Coronary artery (tissue), 2 donors: ENCODE data around the gene UPP1.
A peak's percentile ranks its signal among the peaks of the same experiment; 100 is the strongest.

Source experiments
- DNase-seq: peaks from one replicate; pipeline ENCODE4 v3.0.0-alpha.2; 2017; ENCODE audit warnings: low spot score
- H3K27ac ChIP-seq, 2 donors: fragments of 200-600 bp; sonication (generic); one replicate each; pipeline ENCODE4 v1.5.1; 2016 to 2019
- H3K4me3 ChIP-seq: fragments of 200-600 bp; sonication (generic); 2 replicates; pipeline ENCODE4 v1.5.1; 2016; ENCODE audit warnings: mild to moderate bottlenecking, moderate library complexity
- CTCF ChIP-seq: fragments of 200-600 bp; sonication (generic); IDR thresholded peaks from one replicate; pipeline ENCODE4 v1.5.1; 2019; ENCODE audit warnings: antibody characterized with exemption

Gene UPP1

GRCh38 chr7:48108959-48109847 is 20.1 kb downstream of the UPP1 start:
- no peak overlapping the region for H3K4me3 ChIP-seq
- no peak overlapping the region for H3K27ac ChIP-seq
- TF ChIP-seq CTCF, result no peak
- no peak for DNase-seq

- peak; percentile 96 for TF ChIP-seq CTCF
- Histone ChIP-seq H3K27ac (no peak overlapping the region), H3K4me3 (no peak overlapping the region)
- no peak for DNase-seq
Observed at GRCh38 chr7:48109848-48110663, 21.0 kb downstream of the UPP1 start.

- Histone ChIP-seq H3K27ac (no peak overlapping the region), H3K4me3 (no peak overlapping the region)
- no peak for TF ChIP-seq CTCF
- DNase-seq, result no peak
Observed at GRCh38 chr7:48110868-48111267, 21.8 kb downstream of the UPP1 start.

GRCh38 chr7:48111596-48111995 is 22.5 kb downstream of the UPP1 start:
- DNase-seq, result no peak
- no peak for TF ChIP-seq CTCF
- Histone ChIP-seq H3K4me3 (no peak overlapping the region), H3K27ac (no peak overlapping the region)

- DNase-seq, result no peak
- TF ChIP-seq CTCF, result no peak
- no peak overlapping the region for H3K4me3 ChIP-seq
- H3K27ac ChIP-seq, result no peak overlapping the region
Observed at GRCh38 chr7:48112401-48113165, 23.5 kb downstream of the UPP1 start.

GRCh38 chr7:48113275-48113674 is 24.2 kb downstream of the UPP1 start:
- no peak for DNase-seq
- Histone ChIP-seq H3K27ac (no peak overlapping the region), H3K4me3 (no peak overlapping the region)
- TF ChIP-seq CTCF, result no peak
